ENCODE data around the gene ACKR3. TPM values are rescaled to one million over a fixed set of nuclear protein-coding genes. Genes with fewer than 3 reads are reported as not detected.

ACKR3 gene
- total and polyA plus RNA-seq, 12 donors, result 1.1 to 12.8 (median 1.9) TPM

GRCh38 chr2:236576087-236576486, 6.5 kb downstream of the ACKR3 start:
- Histone ChIP-seq H3K27me3 (no peaks in the 10 kb centered on the region), H3K4me1 (replicated peaks in 1 of 2) (no peaks in the 10 kb centered on the region), H3K9me3 (replicated peaks in 1 of 3) (no peaks in the 10 kb centered on the region), H3K4me3 (no peak overlapping the region), H3K36me3 (replicated peaks in 1 of 2) (no peaks in the 10 kb centered on the region), H3K27ac (no peak overlapping the region)
- 75 to 92% (median 86%) methylated on average over 7 to 8 of the region's 8 CpGs for WGBS, 4 donors
- no peak for DNase-seq
- intact Hi-C loops (cut with DNase I), result no loop called here
- TF ChIP-seq, protein P1, sequence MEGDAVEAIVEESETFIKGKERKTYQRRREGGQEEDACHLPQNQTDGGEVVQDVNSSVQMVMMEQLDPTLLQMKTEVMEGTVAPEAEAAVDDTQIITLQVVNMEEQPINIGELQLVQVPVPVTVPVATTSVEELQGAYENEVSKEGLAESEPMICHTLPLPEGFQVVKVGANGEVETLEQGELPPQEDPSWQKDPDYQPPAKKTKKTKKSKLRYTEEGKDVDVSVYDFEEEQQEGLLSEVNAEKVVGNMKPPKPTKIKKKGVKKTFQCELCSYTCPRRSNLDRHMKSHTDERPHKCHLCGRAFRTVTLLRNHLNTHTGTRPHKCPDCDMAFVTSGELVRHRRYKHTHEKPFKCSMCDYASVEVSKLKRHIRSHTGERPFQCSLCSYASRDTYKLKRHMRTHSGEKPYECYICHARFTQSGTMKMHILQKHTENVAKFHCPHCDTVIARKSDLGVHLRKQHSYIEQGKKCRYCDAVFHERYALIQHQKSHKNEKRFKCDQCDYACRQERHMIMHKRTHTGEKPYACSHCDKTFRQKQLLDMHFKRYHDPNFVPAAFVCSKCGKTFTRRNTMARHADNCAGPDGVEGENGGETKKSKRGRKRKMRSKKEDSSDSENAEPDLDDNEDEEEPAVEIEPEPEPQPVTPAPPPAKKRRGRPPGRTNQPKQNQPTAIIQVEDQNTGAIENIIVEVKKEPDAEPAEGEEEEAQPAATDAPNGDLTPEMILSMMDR (IDR thresholded peaks at IDR 0.05), result no peak
- TF ChIP-seq POLR2A (IDR thresholded peaks at IDR 0.05), result no peak

DNA sequence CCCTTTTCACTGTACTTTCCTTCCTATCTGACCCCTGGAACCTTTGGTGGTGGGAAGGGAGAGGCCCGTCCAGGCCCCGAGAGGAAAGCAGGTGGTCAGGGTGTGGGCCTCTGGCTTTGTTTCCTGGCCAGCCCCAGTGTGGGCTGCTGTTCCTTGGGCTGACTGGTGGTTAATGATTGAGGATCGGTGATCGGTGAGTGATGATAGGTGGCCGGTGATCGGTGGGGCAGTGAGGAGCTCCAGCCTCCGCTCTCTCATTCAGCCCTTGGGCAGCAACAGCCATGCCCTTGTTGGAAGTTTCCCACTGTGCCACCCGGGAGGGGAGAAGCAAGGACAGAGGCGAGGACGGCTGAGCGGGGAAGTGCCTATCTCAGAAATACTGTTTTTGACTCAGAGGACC, 7.3 kb downstream of the ACKR3 start:
- no peaks in the 10 kb centered on the region for H3K27me3 ChIP-seq
- H3K9me3 ChIP-seq (replicated peaks in 1 of 3), result no peaks in the 10 kb centered on the region
- no peak overlapping the region for H3K27ac ChIP-seq
- WGBS, 4 donors, result 92 to 96% (median 94%) methylated on average over 11 of the region's 11 CpGs
- H3K36me3 ChIP-seq (replicated peaks in 1 of 2), result no peaks in the 10 kb centered on the region
- intact Hi-C loops (cut with DNase I), result no loop called here
- no peaks in the 10 kb centered on the region for H3K4me1 ChIP-seq (replicated peaks in 1 of 2)
- H3K4me3 ChIP-seq, result no peak overlapping the region
- DNase-seq, result no peak
- TF ChIP-seq, protein P1 (IDR thresholded peaks at IDR 0.05), result no peak

DNA sequence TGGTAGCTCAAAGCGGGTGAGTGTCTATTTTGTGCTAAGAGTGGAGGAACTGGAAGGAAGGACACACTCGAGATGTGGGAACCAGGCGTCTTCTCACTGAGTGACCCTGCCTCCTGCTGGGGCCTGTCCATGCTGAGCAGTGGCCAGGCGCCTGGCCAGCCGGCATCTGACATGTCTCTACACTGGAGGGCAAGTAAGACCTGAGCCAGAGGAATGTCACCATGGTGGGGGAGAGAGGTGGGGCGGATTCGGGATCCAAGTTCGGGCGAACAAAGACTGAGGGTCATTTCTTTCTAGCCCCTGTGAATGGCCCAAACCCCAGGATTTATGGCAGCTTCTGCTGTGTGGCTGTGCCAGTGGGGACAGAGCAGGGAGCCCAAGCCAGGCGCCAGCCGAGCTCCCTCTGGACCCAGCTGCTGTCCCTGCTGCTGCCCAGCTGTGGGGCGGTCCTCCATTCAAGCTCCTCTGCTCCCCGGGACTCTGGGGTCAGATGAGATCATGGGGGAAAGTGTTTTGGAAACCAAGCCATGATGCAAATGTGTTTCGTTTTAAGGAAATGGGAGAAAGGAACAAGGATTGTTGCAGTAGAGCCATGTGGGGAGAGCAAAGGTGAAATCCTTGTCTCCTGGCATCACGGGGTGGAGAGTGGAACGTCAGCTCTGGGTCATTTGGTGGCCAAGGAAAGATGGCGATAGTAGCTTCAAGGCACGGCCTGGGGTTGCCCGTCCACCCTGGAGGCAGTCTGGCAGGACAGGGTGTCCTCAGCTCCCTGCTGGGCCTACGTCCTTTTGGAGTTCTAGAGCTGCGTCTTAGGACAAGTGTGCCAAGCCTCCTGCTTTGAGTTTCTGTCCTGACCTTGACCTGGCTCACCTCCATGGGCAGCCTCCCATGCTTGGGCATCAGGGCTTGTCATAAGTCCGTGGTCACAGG, 8.1 kb downstream of the ACKR3 start:
- Histone ChIP-seq H3K27me3 (no peaks in the 10 kb centered on the region), H3K36me3 (replicated peaks in 1 of 2) (no peaks in the 10 kb centered on the region), H3K27ac (no peak overlapping the region), H3K4me3 (no peak overlapping the region), H3K9me3 (replicated peaks in 1 of 3) (no peaks in the 10 kb centered on the region), H3K4me1 (replicated peaks in 1 of 2) (no peaks in the 10 kb centered on the region)
- intact Hi-C loops (cut with DNase I), result no loop called here
- TF ChIP-seq POLR2A (IDR thresholded peaks at IDR 0.05), result no peak
- TF ChIP-seq, protein P1 (IDR thresholded peaks at IDR 0.05), result no peak
- WGBS, 4 donors, result 86 to 94% (median 89%) methylated on average over 18 to 22 of the region's 22 CpGs
- no peak for DNase-seq

GRCh38 chr2:236578411-236578846, 8.8 kb downstream of the ACKR3 start:
- 86 to 96% (median 93%) methylated on average over 11 to 15 of the region's 15 CpGs for WGBS, 4 donors
- no peak for DNase-seq
- Histone ChIP-seq H3K4me1 (replicated peaks in 1 of 2) (no peaks in the 10 kb centered on the region), H3K27ac (no peak overlapping the region), H3K4me3 (no peak overlapping the region), H3K9me3 (replicated peaks in 1 of 3) (no peaks in the 10 kb centered on the region), H3K36me3 (replicated peaks in 1 of 2) (no peaks in the 10 kb centered on the region), H3K27me3 (no peaks in the 10 kb centered on the region)
- intact Hi-C loops (cut with DNase I), result no loop called here
- no peak for TF ChIP-seq POLR2A (IDR thresholded peaks at IDR 0.05)
- TF ChIP-seq, protein P1 (IDR thresholded peaks at IDR 0.05), result no peak
